H1 (cell line): ENCODE measurements around the gene SENP1. TPM values are rescaled to one million over a fixed set of nuclear protein-coding genes. Genes with fewer than 3 reads are reported as not detected.

ENCODE experiments used
- polyA plus RNA-seq, 7 experiments: library from polyadenylated mRNA; depleted of rRNA in 3 of 7; stranded (reverse) in 5 of 7; unstranded in 2 of 7; fragments of >200 nt in 5 of 7; fragments of 200-250 nt in 2 of 7; gene quantifications; 1 replicate in 5 of 7; 2 replicates in 1 of 7; 4 replicates in 1 of 7; pipeline versions ENCODE4 v1.2.1 to v1.2.3, GENCODE V29; 2011 to 2013; ENCODE audit warnings: missing spikeins in 2 of 7, mixed read lengths in 2 of 7
- total RNA-seq: library from RNA; stranded (reverse); fragmentation: NEBNext Ultra II Directional; extraction: Animal tissue kit (Norgen Biotek cat#: 25700); gene quantifications from 2 replicates; pipeline ENCODE4 v1.2.1, GENCODE V29; 2021
- TF ChIP-seq, protein P1 (sequence below), 3 experiments: IDR thresholded peaks; 1 replicate in 2 of 3; 2 replicates in 1 of 3; pipeline versions ENCODE4 v1.5.1 to v1.6.1; 2011; ENCODE audit warnings: low read length in 3 of 3, mild to moderate bottlenecking in 3 of 3, inconsistent platforms in 2 of 3, low read depth in 1 of 3, moderate library complexity in 1 of 3; ENCODE audit not compliant: insufficient read depth in 1 of 3; ENCODE audit errors: control extremely low read depth in 1 of 3

SENP1 gene
- total and polyA plus RNA-seq, 2 of the 8 experiments (the other 6 are each of a cell fraction or from before 2014, with no cell fraction given) = 14.2 to 31.5 TPM

DNA sequence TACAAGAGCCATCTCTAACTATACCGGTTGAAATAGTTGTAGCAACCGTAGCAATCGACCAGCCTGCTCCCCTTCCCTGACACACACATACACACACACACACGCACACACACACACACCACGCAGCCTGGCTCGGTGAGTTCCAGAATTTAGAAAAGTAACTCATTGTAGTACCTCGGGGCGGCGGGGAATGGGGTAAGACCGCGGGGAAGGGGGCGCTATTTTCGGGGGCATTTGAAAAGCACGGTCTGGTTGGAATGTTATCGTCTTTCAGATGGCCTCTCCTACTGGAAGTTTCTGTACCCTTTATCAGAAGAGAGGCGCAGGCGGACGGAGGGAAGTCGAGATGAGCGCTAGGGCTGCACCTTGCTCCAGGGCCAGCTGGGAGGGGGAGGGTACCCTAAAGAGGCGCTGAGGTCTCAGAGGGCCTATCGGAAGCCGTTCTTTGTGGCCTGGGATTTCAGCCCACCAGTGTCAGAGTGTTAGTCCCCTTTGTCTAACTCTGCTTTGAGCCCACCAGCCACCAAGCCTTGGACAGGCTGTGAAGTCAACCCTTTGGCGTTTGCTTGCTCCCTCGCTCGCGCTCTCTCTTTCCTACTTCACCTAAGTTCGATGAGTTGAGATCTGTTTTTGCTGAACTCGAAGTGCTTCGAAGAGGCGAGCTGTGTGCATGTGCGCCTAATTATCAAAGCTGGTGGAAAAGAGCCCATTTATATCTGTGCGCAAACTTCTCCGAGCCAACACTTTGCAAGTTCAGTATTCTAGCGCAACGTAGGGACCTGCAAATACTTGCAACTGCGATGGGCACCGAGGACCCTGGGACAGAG lies 102.4 kb downstream of the SENP1 start (continued):
- TF ChIP-seq, protein P1, sequence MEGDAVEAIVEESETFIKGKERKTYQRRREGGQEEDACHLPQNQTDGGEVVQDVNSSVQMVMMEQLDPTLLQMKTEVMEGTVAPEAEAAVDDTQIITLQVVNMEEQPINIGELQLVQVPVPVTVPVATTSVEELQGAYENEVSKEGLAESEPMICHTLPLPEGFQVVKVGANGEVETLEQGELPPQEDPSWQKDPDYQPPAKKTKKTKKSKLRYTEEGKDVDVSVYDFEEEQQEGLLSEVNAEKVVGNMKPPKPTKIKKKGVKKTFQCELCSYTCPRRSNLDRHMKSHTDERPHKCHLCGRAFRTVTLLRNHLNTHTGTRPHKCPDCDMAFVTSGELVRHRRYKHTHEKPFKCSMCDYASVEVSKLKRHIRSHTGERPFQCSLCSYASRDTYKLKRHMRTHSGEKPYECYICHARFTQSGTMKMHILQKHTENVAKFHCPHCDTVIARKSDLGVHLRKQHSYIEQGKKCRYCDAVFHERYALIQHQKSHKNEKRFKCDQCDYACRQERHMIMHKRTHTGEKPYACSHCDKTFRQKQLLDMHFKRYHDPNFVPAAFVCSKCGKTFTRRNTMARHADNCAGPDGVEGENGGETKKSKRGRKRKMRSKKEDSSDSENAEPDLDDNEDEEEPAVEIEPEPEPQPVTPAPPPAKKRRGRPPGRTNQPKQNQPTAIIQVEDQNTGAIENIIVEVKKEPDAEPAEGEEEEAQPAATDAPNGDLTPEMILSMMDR (IDR thresholded peaks at IDR 0.05; ENCODE audit: control extremely low read depth in 1 of 3, insufficient read depth in 1 of 3, low read depth in 1 of 3, low read length in 3 of 3) = peak in 1 of 3 experiments; percentile 5; a peak in 1 of 4 replicates
